ENCODE data around the gene KRTAP5-3. TPM values are rescaled to one million over a fixed set of nuclear protein-coding genes. Genes with fewer than 3 reads are reported as not detected.
A peak's percentile ranks its signal among the peaks of the same experiment; 100 is the strongest.

The KRTAP5-3 gene
- total RNA-seq, 1 donor from 2014 or later, result not detected

- Histone ChIP-seq H3K4me1 (peaks cover 32% of the 10 kb centered on the region), H3K9me3 (no peaks in the 10 kb centered on the region), H3K27me3 (ENCODE audit: low read depth) (peaks cover 7% of the 10 kb centered on the region), H3K4me3 (peak overlapping the region; percentile 58), H3K27ac (peak overlapping the region; percentile 80), H3K36me3 (no peaks in the 10 kb centered on the region)
- TF ChIP-seq, protein P1, sequence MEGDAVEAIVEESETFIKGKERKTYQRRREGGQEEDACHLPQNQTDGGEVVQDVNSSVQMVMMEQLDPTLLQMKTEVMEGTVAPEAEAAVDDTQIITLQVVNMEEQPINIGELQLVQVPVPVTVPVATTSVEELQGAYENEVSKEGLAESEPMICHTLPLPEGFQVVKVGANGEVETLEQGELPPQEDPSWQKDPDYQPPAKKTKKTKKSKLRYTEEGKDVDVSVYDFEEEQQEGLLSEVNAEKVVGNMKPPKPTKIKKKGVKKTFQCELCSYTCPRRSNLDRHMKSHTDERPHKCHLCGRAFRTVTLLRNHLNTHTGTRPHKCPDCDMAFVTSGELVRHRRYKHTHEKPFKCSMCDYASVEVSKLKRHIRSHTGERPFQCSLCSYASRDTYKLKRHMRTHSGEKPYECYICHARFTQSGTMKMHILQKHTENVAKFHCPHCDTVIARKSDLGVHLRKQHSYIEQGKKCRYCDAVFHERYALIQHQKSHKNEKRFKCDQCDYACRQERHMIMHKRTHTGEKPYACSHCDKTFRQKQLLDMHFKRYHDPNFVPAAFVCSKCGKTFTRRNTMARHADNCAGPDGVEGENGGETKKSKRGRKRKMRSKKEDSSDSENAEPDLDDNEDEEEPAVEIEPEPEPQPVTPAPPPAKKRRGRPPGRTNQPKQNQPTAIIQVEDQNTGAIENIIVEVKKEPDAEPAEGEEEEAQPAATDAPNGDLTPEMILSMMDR (IDR thresholded peaks at IDR 0.05), result peak; percentile 77
- ATAC-seq (peak; percentile 67 to 75), DNase-seq (no peak)
- intact Hi-C loops (cut with DNase I), result no loop called here
Measured at GRCh38 chr11:1574238-1574932, 33.9 kb downstream of the KRTAP5-3 start.

DNA sequence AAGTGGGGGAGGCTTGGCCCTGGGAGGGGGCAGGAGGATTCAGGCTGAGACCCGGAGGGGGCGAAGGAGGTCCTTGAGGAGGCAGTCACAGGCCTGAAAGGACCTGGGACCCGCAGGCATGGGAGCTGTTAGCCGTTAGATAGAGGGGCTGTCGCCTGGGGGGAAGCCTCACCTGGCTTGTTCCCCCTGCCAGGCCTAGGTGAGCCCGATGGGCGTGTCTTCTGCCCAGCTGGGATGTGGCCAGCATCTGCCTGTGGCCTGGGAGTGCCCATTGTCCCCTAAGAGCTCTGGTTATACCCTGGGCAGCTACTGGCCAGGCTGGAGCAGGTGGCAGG is 34.4 kb downstream of the KRTAP5-3 start:
- Histone ChIP-seq H3K36me3 (no peaks in the 10 kb centered on the region), H3K27me3 (ENCODE audit: low read depth) (peaks cover 7% of the 10 kb centered on the region), H3K27ac (peak overlapping the region; percentile 80), H3K4me3 (peak overlapping the region; percentile 58), H3K9me3 (no peaks in the 10 kb centered on the region), H3K4me1 (peaks cover 32% of the 10 kb centered on the region)
- intact Hi-C loops (cut with DNase I), result no loop called here
- TF ChIP-seq, protein P1 (IDR thresholded peaks at IDR 0.05), result no peak
- peak; percentile 82 for ATAC-seq
- peak; percentile 81 for DNase-seq

- Histone ChIP-seq H3K4me1 (peaks cover 32% of the 10 kb centered on the region), H3K27ac (peak overlapping the region; percentile 80), H3K36me3 (no peaks in the 10 kb centered on the region), H3K9me3 (no peaks in the 10 kb centered on the region), H3K27me3 (ENCODE audit: low read depth) (peaks cover 7% of the 10 kb centered on the region), H3K4me3 (peak overlapping the region; percentile 58)
- ATAC-seq, result peak; percentile 35 to 44
- DNase-seq, result no peak
- TF ChIP-seq, protein P1 (IDR thresholded peaks at IDR 0.05), result no peak
- intact Hi-C loops (cut with DNase I), result no loop called here
Measured at GRCh38 chr11:1573077-1573902, 35.0 kb downstream of the KRTAP5-3 start.

GRCh38 chr11:1572197-1573076 is 35.8 kb downstream of the KRTAP5-3 start, which contains the start of gene DUSP8:
Gene DUSP8 (minus strand): TSS chr11:1572271. CDS start chr11:1565826, 6,445 bp downstream.
- H3K27ac ChIP-seq, result peak within 1 kb of the TSS; percentile 80
- peaks cover 7% of the 10 kb centered on the region for H3K27me3 ChIP-seq (ENCODE audit: low read depth)
- H3K4me1 ChIP-seq, result peaks cover 32% of the 10 kb centered on the region
- peak; percentile 74 for ATAC-seq
- peak within 1 kb of the TSS; percentile 58 for H3K4me3 ChIP-seq
- H3K36me3 ChIP-seq, result no peaks in the 10 kb centered on the region
- peak; percentile 91 for DNase-seq
- intact Hi-C loops (cut with DNase I), result no loop called here
- TF ChIP-seq, protein P1 (IDR thresholded peaks at IDR 0.05), result no peak
- no peaks in the 10 kb centered on the region for H3K9me3 ChIP-seq

DNA sequence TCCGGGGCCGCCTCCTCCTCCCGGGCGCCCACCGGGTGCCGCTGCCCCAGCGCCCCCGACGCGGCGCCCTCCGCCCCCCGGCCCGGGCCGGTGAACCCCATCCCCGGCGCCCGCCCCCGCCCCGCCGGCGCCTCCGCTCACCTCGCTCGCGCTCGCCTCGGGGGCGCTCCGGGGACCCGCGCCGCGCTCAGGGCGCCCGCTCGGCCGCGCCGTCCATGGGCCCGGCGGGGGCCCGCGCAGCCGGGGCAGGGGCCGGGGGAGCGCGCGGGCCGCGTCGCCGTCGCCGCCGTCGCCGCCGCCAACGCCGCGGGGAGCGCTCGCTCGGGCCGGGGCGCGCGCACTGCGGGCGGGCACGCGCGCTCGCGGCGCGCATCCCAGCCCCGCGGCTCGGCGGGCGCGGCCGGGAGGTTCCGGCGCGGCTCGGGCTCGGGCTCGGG is 36.5 kb downstream of the KRTAP5-3 start:
- TF ChIP-seq, protein P1 (IDR thresholded peaks at IDR 0.05), result no peak
- Histone ChIP-seq H3K36me3 (no peaks in the 10 kb centered on the region), H3K27ac (peak overlapping the region; percentile 58), H3K4me3 (peak overlapping the region; percentile 56), H3K9me3 (no peaks in the 10 kb centered on the region), H3K27me3 (ENCODE audit: low read depth) (peaks cover 7% of the 10 kb centered on the region), H3K4me1 (peaks cover 32% of the 10 kb centered on the region)
- ATAC-seq (no peak), DNase-seq (no peak)
- intact Hi-C loops (cut with DNase I), result no loop called here

Measured in lower lobe of right lung (tissue), 2 donors.